ENCODE results near the gene SUMF1.

The SUMF1 gene

GRCh38 chr3:4411236-4411635 lies 55.8 kb downstream of the SUMF1 start:
- DNase-seq = no peak

DNA sequence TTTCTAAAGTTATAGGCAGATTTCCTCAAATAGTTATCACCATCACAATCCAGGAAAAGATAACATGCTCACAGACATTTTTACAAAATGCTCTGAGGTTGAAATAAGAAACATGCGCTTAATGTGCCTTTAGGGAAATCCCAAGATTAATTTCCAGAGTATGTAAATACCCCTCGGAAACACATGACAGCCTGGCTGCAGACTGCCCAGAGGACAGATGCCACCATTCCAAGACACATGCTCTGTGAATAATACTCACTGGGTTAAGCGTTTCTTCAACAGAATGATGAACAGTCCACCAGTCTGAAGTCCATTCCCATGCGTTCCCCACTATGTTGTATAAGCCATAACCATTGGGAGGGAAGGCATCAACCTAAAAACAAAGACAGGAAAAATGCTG lies 56.5 kb downstream of the SUMF1 start:
- DNase-seq = no peak

- no peak for DNase-seq
These were observed 57.0 kb downstream of the SUMF1 start for GRCh38 chr3:4409971-4410573.

DNA sequence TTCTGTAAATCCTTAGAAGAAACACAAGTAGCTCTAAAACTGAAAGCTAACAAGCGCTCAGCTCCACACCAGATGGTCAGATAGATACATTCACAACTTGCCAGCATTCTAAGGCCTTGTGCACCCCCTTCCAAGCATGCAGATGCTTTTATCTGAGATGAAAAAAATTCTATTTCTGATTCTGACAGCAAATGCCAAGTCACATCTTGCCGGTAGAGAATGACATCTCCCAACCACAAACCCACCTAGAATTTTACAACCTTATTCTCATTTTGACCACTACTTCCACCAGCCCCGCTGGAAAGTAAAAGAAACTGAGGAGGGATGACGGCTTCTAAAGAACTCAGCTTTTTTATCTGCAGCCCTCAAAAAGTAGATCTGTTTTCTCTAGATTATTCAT lies 57.7 kb downstream of the SUMF1 start:
- peak; percentile 50 for DNase-seq

- no peak for DNase-seq
These were observed 58.1 kb downstream of the SUMF1 start for GRCh38 chr3:4408958-4409357.

- no peak for DNase-seq
These were observed 59.1 kb downstream of the SUMF1 start for GRCh38 chr3:4407941-4408340.

GRCh38 chr3:4406746-4407568 lies 60.1 kb downstream of the SUMF1 start:
- DNase-seq = no peak

- no peak for DNase-seq
These were observed 62.2 kb downstream of the SUMF1 start for GRCh38 chr3:4404881-4405280.

DNA sequence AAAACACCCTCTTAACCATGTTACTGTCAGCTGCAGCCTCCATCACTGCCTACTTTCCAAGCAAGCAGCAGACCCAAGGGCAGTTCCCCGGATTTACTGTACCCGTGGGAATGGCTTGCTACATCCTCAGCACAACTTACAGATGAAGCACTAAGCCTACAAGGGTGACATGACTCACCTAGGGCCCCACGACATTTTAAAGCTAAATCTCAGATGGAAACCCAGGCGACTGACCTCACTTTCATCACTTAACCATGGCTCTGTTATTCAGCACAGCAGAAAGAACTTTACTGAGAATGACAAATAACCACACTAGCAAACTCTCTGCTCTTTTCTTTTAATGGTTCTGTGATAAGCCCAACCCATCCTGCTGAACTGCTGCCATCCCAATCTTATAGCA lies 65.6 kb downstream of the SUMF1 start:
- peak; percentile 31 for DNase-seq

- DNase-seq = no peak
These were observed 67.6 kb downstream of the SUMF1 start for GRCh38 chr3:4399476-4399875.

DNA sequence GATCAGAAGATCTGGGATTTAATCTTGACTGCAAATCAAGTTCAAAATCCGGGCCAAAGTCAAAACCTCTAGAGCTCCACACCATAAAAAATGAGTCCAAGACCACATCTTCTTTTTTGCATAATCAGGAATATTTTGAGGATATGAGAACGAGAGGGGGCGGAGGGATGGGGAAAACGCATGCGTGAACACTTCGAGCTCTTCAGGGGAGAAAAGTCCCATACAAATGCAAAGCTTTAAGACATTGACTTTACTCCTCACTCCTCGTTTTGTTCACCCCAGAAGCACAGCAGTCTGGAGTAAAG lies 68.2 kb downstream of the SUMF1 start:
- no peak for DNase-seq

DNA sequence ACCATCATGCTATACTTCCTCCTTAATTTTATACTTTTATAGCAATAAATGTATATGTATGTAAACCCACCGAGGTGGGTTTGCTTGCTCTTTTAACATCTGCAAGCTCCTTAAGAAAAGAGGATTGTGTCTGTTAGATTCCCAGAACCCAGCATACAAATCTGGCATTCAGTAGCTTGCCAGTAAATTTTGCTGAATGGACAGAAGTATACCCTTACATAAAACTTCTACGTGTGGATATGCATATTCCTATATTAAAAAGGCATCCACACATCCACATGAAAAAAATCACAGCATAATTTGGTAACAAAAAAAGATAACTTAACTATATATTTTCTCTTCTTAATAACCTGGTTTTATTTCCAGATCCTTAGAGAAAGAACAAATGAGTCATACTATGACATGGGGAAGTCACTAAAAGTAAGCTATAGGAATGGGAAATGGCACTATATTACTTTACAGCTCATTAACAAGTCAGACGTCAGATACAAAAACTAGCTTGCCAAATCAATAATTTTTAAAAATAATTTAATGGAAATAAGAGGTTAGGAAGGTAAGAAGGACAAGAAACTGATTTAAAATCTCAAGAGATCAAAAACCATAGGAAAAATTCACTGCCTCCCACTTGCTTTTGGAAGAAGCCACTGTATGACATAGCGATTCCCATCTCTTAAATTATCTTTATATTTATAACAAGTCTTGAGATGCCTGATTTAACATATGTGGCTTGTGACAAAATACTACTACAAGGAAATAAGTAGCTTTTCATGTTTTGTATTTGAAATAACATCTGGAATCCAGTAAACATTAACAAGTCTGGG lies 68.7 kb downstream of the SUMF1 start:
- DNase-seq = no peak

DNA sequence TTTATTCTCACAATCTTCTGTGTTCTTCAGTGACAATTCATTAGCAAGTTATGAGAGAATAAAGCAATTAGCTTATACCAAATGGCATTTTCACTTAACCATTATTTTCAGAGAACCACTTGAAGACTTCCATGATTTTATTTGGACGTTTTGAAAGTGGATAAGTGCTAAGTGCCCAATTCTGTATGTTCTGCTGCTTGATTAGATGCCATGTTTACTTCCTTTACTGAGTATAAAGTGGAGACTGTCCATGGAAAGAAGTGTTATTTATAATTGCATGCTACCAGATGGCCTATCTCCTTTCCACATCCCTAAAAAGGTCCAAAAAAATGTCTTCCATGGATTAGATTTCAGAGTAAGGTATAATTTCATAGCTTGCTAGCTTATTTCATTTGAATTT lies 69.6 kb downstream of the SUMF1 start:
- no peak for DNase-seq

DNA sequence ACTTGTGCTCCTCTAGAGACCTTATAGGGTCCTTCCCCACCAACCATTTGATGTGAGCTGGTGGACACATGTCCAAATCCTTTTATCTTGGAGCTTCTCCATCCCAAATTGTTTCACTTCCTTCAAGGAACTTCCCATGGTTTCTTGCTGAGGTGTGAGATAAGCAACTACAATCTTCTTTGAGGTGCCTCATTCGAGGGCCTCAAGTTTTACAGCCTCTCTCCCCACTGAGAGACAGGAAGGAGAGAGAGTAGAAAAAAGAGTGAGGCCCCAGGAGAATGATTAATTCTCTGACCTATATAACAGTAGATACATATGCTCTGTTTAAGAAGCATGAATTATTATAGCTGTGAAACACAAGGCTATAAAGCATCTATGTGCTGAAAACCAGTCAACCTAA lies 70.5 kb downstream of the SUMF1 start:
- no peak for DNase-seq

GRCh38 chr3:4396006-4396405 lies 71.1 kb downstream of the SUMF1 start:
- no peak for DNase-seq

DNA sequence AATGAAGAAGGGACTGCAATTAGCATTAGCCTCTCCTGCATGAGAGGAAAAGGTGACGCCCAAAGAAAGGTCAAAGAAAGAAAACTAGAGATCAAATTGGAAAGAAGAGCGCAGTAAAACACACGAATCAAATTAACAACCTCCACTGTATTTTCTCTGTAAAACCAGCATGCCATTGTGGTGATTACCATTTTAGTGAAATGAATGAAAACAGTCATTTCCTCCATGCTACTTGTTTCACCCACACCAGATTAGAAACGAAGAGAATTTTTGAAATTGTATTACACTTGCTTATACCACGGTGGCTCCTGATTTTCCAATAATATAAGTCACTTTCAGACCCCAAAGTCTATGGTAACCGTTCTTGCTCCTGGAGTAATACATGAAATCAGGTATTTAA lies 71.6 kb downstream of the SUMF1 start:
- no peak for DNase-seq

GRCh38 chr3:4394567-4394966 lies 72.5 kb downstream of the SUMF1 start:
- DNase-seq = no peak

DNA sequence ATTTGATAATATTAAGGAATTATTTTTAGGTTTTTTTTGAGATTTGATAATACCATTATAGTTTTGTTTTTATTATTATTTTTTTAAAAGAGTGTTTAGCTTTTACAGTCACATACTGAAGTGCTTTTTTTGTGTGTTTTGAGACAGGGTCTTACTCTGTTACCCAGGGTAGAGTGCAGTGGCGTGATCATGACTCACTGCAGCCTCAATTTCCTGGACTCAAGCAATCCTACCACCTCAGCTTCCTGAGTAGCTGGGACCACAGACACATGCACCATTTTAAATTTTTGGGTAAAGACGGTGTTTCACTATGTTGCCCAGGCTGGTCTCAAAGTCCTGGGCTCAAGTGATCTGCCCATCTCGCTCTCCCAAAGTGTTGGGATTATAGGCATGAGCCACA lies 73.0 kb downstream of the SUMF1 start:
- peak; percentile 39 for DNase-seq

DNA sequence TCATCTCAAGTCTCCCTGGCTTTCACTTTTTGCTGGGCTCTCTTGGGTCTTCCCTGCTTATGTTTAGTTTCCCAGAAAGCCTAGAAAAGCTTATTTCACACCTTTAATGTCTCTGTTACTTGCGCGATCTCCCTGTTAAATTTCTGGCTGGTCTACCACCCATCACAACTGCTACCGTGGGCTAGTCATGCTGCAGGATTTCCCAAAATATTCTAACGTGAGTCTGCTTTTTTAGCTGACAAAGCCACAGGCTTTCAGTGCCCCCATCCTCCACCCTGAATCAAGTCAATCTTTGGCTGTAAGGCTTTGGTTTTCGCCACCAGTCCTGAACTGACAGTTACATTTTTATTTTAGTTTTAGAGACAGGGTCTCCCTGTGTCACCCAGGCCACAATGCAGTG lies 74.1 kb downstream of the SUMF1 start:
- DNase-seq = no peak

GRCh38 chr3:4387210-4388204 lies 79.6 kb downstream of the SUMF1 start:
- no peak for DNase-seq

DNA sequence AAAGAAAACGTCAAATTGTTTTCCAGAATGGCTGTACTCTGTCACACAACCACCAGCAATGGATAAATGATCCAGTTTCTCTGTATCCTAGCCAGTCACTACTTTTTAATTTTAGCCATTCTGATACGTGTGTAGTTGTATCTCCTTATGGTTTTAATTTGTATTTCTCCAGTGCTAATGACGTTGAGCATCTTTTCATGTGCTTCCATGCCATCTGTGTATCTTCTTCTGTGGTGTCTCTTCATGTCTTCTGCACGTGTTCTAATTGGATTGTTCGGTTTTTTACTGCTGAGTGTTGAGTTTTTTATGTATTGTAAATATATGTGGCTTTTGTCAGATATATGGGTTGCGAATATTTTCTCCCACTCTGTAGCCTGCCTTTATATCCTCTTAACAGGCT lies 81.9 kb downstream of the SUMF1 start:
- DNase-seq = no peak

- no peak for DNase-seq
These were observed 87.1 kb downstream of the SUMF1 start for GRCh38 chr3:4380013-4380412.

DNA sequence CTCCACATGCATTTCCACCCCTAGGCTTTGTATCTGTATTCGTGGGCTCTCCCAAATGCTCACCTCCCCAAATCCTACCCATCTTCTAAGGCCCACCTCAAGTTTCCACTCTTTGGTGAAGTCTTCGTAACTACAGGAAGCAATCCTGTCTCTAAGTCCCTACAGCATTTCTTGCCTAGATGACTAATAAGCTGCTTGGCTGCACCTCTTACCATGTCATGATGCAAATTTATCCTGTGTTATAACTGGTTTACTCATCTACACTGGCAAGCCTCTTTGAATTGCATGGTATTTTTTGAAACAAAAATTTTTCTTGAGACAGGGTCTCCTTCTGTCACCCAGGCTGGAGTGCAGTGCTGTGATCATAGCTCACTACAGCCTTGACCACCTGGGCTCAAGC lies 90.6 kb downstream of the SUMF1 start:
- no peak for DNase-seq
